NCI-H2029 (cell line): ENCODE data around the gene NOL4L.

Experiments used
- DNase-seq: peaks from one replicate; lab custom pipeline; 2025; lab: John Stamatoyannopoulos, UW

Gene NOL4L

DNA sequence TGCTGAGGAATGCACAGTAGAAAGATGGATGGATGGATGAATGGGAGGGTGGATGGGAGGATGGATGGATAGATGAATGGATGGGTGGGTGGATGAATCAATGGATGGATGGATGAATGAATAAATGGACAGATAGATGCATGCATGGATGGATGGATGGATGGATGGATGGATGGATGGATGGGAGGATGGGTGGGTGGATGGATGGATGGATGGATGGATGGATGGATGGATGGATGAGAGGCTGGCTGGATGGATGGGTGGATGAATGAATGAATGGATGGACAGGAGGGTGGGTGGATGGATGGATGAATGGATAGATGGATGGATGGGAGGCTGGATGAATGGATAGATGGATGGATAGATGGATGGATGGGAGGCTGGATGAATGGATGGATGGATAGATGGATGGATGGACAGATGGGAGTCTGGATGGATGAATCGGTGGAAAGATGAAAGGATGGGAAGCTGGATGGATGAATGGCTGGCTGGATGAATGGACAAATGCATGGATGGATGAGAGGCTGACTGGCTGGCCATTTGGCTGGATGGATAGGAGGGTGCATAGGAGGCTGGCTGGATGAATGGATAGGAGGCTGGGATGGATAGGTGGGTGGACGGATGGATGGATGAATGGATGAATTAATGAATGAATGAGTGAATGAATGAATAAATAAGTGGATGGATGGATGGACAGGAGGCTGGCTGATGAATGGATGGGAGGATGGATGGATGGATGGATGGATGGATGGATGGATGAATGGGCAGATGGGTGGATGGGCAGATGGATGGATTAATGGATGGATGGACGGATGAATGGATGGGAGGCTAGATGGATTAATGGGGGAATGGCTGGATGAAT, 28.3 kb upstream of the NOL4L start:
- no peak for DNase-seq

DNA sequence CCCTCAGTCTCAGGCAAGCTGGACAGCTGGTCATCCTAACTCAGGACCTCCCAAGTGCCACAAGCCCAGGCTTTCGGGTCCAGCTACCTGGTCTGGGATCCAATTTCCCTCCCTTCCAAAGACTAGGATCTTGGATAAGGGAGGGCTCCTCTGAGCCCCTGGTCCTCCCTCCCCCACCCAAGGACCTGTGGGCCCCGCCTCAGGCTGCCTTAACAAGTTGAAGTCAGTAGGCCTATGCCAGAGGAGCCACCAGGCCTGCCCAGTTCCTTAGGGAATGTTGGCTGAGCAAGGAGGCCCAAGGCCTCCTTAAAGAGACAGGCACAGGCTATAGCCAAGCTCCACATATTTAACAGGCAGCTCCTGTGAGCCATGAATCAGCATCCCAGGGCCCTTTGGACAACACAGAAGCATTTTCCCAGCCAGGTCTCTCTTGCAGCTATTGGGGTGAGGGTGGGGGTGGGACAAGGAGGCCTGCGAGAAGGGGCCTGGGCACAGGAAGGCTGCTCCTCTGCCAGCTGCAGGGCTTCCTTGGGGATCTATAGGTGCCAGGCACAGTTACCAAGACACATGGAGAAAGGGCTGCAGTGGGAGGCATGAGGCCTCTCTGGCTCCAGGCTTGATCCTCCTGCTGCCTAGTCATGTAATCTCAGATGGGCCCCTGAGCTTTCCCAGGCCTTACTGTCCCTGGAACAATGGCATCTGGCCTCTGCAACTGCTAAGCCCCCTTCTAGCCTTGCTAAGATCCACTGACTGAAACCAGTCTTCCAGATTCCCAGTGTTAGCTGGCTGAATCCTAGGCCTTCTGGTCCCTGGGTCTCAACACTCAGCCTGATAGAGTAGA, 27.4 kb upstream of the NOL4L start:
- DNase-seq = no peak

DNA sequence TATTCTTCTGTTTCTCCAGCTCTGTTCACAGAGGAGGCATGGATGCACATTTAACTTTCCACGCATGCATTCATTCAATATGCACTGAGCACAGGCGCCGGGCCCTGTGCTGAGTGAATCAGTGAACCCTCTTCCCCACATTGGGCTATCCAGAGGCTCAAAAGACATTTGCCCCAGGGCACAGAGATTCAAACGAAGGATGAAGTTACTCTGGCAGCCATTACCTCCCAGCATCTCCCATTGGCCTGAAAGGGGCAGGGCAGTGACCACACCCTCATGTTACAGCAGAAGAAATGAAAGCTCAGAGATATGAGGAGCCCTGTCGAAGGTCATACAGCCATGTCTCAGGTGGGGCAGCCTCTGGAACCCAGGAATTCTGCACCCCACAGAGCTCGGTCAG, 26.7 kb upstream of the NOL4L start:
- DNase-seq = no peak

DNA sequence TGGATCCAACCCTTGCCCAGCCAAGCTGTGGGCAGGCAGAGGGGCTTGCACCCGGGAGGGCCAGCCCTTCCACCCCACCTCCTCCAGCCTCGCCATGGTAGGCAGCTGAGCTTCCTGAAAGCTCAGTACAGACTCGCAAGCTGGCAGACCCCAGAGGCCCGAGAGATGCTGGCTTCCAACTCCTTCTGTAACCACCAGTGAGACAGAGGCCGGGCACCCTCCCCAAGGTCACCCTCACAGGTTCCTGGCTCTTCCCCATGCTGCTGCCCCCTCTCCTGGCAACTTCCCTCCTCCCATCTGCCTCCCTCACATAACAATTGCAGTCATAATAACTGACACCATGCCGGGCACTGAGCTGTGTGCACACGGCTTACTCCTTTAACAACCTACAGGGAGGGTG, 26.2 kb upstream of the NOL4L start:
- DNase-seq = no peak

DNA sequence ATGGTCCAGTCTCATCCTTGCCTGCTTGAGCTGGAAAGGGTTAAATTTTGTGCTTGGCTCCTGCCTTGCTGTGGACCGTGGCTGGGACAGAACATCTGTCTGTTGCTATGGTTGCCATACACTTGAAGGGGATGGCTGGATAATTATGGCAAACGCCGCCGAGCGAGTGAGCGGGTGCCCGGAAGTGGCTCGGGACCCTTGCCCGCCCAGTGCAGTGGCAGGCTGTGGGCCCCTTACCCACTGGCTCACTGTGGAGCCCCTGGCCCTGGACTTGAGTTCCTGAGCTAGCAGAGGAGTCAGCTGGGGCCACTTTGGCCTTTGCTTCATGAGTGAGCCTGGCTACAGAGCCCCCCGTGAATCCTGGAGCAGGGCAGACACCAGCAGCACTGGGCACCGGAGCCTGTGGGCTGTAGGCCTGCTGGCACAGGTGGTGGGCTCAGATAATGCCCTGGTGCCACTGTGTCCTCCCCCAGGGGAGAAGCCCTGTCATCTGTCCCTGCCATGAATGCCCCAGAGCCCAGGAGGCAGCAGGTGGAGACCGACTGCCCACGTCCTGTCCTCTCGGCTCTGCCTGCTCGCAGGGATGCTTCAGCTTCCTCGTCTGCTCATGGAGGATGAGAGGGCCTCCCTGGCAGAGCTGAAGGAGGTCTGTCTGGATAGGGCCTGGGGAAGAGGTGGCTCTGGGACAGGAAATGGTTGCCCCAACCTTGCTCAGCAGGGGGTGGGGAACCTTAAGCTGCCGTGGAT, 25.5 kb upstream of the NOL4L start:
- DNase-seq = no peak

DNA sequence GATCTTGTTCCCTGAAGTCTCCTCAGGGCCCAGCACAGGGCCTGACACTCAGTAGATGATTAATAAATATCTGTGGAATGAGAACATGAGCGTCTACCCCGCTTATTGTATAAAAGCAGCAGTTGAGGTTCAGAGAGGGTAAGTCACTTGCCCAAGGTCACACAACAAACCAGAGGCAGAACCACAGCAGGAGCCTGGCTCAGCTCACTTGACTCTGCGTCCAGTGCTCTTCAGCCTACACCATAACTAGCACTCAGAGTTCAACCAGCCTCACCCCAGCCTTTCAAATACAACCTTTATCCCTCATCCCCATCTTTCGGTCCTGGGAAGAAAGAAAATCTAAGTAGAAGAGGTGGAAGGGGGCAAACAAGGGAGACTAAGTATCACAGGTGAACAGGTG, 24.9 kb upstream of the NOL4L start:
- no peak for DNase-seq

DNA sequence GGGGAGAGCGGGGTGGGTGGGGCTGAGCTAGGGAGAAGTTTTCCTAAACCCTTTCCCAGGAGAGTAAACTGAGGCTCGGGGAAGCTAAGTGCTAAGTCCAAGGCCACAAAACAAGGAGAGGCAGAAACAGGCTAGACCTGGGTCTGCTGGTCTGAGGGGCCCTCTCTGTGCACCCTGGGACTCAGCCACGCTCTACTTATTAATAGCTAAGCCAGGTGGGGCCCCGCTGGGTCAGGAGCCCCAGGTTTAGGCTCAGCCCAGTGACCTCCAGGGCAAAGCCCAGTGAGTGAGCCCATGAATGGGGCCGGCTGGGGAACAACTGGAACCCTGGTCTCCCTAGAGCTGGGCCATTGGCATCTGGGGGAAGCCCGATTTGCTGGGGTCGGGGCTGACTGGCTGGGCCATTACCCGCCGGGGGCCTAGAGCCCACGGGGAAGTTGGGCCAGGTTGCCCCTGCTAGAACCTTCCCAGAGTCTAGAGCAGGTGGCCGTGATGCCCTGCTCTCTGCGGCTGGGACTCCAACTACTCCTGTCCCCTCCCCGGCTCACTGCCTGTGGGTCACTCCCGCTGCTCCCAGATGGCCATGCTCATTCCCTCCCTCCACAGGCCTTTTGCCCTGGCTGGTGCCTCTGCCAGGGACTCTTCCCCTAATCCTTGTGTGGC, 24.1 kb upstream of the NOL4L start:
- no peak for DNase-seq

DNA sequence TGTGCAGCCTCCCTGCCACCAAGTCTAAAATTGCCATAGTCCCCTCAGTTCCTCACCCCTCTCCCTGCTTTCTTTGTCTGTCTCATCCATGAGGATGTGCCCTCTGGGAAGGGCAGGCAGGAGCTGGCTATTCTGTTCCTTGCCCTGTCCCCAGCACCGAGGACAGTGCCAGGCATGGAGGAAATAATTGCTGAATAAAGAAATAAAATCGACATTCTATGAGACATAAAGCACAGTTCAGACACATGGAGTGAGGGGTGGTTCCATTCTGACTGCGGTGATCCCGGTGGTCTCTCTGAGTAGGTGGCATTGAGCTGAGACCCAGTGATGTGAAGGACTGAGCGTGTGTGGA, 23.5 kb upstream of the NOL4L start:
- no peak for DNase-seq

DNA sequence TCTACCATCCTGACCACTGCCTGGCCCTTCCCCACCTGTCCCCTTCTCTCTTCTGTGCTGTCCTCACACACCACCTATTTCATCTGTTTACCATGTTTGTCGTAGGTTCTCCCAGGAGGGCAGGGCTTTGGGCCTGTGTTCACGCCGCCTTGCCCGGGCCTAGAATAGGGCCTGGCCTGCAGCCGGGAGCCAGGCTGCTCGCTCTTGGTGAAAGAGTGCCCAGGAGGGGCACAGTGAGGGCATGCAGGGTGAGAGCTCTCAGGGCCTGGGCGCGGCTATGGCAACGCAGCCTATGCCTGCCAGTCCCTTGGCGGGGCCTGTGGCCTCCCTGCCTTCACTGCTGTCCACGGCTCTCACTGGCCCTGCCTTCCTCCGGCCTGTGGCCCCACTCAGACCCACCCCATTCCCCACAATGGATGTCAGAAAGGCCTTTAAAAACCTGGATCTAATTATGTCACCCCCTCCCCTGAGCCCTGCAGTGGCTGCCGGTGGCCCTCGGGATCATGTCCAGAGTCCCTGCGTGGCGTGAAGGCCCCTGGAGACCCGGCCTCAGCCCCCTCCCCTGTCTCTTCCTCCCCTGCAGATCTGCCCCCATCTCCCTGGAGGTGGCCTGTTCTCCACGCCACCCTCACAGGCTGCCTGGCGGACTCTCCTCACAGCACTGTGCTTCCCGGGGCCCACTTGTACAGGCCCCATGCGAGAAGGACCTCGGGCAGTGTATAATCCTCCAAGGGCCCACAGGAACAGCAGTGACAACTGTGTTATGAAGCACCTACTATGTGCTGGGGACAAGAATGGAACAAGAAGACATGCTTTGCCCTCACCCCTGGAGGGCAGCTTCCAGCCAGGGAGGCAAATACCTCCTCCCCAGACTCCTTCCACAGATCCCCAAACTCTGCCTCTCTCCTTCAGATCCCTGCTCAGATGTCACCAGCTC, 22.9 kb upstream of the NOL4L start:
- no peak for DNase-seq

DNA sequence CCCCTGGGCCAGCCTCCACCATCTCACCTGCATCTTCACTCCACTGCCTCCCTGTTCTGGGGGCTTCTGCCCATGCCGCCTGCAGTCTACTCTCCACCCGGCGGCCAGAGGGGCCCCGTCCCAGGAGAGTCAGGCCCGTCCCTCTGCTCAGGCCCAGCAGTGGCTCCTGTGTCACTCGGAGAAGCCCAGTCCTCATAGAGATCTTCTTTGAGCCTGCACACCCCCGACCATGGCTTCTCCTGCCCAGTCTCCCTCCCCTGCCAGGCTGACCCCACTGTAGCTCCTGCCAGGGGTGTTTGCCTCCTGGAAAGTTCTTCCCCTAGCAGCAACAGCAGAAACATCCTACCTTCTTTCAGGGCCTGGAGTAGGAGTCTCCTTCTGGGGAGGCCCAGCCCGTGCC, 22.2 kb upstream of the NOL4L start:
- DNase-seq = no peak

DNA sequence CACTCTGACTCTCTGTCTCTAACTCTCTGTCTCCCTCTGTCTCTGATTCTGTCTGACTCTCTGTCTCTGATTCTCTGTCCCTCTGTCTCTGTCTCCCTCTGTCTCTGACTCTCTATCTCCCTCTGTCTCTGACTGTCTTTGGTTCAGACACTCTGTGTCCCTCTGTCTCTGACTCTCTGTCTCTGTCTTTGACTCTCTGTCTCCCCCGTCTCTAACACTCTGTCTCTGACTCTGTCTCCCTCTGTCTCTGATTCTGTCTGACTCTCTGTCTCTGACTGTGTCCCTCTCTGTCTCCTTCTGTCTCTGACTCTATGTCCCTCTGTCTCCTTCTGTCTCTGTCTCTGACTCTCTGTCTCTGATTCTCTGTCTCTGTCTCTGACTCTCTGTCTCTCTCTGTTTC, 21.7 kb upstream of the NOL4L start:
- DNase-seq = no peak

DNA sequence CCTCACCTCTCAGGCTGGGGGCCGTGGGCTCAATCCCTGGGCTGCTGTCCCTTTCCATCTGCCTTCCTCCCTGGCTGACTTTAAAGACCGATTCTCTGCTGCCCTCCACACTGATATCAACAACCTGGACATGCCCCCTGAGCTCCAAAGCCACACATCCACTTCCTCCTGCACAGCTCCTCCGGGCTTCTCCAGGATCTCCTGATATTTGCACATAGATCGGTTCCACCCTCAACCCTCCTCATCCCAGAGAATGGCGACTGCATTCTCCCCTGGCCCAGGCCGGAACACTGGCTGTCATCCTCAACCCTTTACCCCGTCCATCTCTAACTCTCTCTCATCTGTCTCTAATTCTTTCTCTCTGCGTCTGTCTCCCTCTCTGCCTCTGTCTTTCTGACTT, 21.0 kb upstream of the NOL4L start:
- no peak for DNase-seq

DNA sequence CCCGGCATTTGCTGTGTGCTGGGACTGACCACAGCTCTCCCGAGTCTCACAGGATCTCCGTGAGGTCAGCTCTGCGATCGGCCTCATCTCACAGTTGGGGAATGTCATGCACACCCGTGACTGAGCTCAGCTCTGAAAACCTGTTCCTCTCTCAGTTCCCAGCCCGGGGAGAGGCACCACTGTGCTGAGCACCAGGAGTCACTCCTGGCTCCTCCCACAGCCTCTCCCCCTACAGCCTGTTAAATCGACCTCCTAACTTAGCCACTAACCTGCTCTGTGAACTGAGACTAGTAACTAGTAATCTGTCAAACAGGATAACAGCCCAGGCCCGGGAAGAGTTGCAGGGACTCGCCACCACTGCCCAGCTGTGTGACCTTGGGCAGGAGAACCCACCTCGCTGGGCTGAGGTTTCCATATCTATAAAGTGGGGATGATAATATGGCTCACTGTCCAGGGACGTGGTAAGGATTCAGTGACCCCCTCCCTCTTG, 20.1 kb upstream of the NOL4L start:
- no peak for DNase-seq

DNA sequence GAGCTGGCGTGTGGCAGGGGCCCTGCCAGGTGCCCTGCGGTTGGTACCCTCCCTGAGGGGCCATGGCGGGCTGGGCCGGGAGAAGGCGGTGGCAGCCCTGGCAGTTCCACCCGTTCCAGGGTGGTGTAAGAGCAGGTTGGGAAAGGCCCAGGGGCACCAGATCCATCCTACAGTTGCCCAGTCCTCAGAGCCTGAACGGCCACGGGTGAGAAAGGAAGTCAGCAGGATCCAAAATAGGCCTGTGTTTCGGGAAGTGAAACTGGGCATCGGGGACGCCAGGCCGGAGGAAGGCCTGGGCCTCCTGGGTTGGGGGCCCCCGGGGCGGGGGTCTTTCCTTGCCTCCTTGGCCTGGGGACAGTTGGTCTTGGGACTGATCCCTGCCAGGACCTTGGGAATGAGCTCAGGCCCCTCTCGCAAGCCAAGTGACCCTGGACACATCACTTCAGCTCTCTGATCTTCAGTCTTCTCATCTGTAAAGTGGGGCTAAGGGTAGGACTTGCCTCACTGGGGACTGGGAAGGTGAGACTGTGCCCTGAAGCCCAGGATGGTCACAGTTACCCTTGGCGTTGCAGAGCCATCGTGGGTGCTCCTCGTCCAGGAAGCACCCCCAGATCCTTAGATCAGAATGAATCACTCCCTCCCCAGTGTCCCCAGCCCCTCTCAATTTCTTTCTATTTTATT, 18.1 kb upstream of the NOL4L start:
- no peak for DNase-seq

DNA sequence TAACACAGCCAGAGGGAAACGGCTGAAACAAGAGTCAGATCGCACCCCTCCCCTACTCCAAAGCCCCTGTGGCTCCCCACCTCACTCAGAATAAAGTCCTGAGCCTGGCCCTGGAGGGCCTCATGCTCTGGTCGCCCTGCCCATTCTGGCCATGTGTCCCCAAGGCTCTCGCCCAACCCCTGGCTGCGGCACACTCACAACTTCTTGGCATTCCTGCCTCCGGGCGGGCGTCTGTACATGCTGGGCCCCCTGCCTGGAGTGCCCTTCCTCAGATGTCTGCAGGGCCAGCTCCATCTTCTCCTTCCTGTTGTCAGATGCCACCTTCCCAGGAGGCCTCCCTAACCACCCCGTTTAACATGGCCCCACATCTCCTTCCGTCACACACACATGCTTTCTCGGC, 17.1 kb upstream of the NOL4L start:
- no peak for DNase-seq

DNA sequence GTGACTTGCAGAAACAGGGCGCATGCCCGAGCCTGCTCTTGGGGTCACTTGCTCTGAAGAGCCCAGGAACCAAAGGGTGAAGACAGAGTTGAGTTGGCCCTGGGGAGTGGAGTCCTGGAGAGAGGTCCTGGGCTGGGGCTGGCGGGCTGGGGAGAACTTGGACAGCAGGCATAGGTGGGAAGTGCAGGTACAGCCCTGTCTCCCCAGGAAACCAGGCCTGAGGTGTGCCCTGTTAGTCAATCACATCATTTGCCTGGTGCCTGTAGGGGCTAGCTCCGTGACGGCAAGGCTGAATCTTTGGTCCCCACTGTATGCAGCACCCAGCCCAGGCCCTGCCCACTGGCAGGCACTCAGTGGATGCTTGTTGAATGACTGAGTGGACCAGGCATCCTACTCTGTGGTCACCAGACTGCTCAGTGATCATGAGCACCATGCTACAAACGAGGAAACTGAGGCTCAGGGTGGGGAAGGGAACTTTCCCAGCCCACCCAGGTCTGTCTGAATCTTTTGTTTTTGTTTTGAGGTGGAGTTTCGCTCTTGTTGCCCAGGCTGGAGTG, 15.6 kb upstream of the NOL4L start:
- DNase-seq = no peak

DNA sequence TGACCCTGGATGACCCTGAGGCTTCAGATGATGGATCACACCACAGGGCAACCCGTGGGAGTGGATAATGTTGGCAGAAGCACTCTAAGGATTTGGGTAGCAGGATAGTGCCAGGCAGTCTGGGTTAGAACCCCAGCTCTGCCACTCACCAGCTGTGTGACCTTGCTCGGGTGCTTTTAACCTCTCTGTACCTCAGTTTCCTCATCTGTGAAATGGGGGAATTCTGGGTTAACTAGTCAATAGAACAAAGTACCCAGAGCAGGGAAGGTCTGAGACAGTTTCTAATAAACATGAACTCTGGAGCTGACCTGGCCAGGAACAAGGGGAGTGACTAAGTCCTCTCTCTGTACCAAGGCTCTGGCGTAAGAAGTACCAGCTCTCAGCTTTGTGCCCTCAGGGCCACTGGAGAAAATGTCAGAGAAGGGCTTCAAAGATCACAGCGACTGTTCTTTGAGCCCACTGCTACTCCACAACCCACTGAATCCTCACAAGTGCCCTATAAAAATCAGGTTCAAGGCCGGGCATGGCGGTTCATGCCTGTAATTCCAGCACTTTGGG, 14.7 kb upstream of the NOL4L start:
- DNase-seq = no peak

DNA sequence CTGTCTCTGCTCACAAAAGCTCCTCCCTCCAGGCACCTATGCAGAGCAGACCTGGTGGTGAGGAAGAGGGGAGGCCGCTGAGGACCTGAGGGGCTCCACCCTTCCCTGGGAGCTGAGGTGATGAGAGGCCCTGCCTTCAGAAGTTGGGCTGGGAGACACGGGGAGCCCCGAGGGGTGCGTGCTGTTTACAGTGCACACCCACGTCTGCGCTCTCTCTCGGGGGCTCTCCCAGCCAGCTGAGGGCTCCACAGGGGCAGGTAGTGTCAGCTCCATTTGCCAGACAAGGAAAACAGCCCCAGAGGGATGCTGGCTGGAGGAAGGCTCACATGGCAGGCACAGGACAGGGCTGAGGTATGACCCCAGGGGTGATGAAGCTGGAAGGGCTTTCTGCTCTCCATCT, 13.5 kb upstream of the NOL4L start:
- DNase-seq = no peak

DNA sequence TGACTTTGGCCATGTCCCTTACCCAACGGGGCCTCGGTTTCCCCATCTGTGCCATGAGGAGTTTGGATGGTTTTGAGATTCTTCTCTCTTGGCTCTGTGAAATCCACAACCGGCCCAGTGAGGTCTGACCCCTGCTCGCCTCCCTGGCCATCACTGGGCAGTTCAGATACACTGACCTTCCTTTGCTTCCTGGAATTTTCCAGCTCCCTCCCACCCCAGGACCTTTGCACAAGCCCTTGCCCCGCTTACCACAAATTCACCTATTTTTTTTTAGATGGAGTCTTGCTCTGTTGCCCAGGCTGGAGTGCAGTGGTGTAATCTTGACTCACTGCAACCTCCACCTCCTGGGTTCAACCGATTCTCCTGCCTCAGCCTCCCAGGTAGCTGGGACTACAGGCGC, 12.6 kb upstream of the NOL4L start:
- DNase-seq = no peak
